DOHH2 (cell line): ENCODE measurements around the gene VSTM2B.

ENCODE experiments used
- H3F3A ChIP-seq: fragments of 200-600 bp; sonication (generic), shearing (Covaris generic); 2 replicates; pipeline ENCODE4 v1.6.0; 2016; ENCODE audit warnings: antibody characterized with exemption, mild to moderate bottlenecking; ENCODE audit not compliant: control insufficient read depth, insufficient read depth
- H3K27ac ChIP-seq: fragments of 200-600 bp; sonication (generic); 2 replicates; pipeline ENCODE4 v1.5.1; 2014; ENCODE audit warnings: low read depth, mild to moderate bottlenecking, low read length, moderate library complexity
- H3K27me3 ChIP-seq: fragments of 200-600 bp; sonication (generic); 2 replicates; pipeline ENCODE4 v1.6.1; 2014; ENCODE audit warnings: mild to moderate bottlenecking, low read length, mixed read lengths; ENCODE audit not compliant: control insufficient read depth
- H3K36me3 ChIP-seq: fragments of 200-600 bp; sonication (generic); 2 replicates; pipeline ENCODE4 v1.6.1; 2014; ENCODE audit warnings: mild to moderate bottlenecking, low read length, moderate library complexity, mixed read lengths; ENCODE audit not compliant: control insufficient read depth
- H3K4me1 ChIP-seq: fragments of 200-600 bp; sonication (generic); 2 replicates; pipeline ENCODE4 v1.6.1; 2014; ENCODE audit warnings: mild to moderate bottlenecking, low read length, mixed read lengths; ENCODE audit not compliant: control insufficient read depth
- H3K4me2 ChIP-seq: fragments of 200-600 bp; sonication (generic); 2 replicates; pipeline ENCODE4 v1.6.0; 2014; ENCODE audit warnings: mild to moderate bottlenecking, low read length, moderate library complexity
- H3K4me3 ChIP-seq: fragments of 200-600 bp; sonication (generic); 2 replicates; pipeline ENCODE4 v1.5.1; 2014; ENCODE audit warnings: mild to moderate bottlenecking, low read length, mixed read lengths
- H3K79me2 ChIP-seq: fragments of 200-600 bp; sonication (generic); 2 replicates; pipeline ENCODE4 v1.6.1; 2014; ENCODE audit warnings: mild to moderate bottlenecking, low read length, mixed read lengths; ENCODE audit not compliant: control insufficient read depth
- H3K9me2 ChIP-seq: fragments of 200-600 bp; sonication (generic); replicated peaks from 2 replicates; pipeline ENCODE4 v1.6.1; 2014; ENCODE audit warnings: mild to moderate bottlenecking, low read length, mixed read lengths; ENCODE audit not compliant: control insufficient read depth
- H3K9me3 ChIP-seq: fragments of 200-600 bp; sonication (generic); 2 replicates; pipeline ENCODE4 v1.6.1; 2014; ENCODE audit warnings: antibody characterized with exemption, low read length, mixed read lengths; ENCODE audit not compliant: control insufficient read depth, insufficient read depth
- H4K20me1 ChIP-seq: fragments of 200-600 bp; sonication (generic); 2 replicates; pipeline ENCODE4 v1.6.0; 2014; ENCODE audit warnings: low read depth, mild to moderate bottlenecking, antibody characterized with exemption, low read length, moderate library complexity; ENCODE audit not compliant: control insufficient read depth, insufficient read depth
- EZH2phosphoT487 ChIP-seq: fragments of 200-600 bp; sonication (generic); IDR thresholded peaks from 2 replicates; pipeline ENCODE4 v1.6.1; 2017; ENCODE audit warnings: borderline replicate concordance, mild to moderate bottlenecking, antibody characterized with exemption, low read length, moderate library complexity, mixed read lengths
- TF ChIP-seq, protein P1 (sequence below): fragments of 200-600 bp; sonication (generic); IDR thresholded peaks from one replicate; pipeline ENCODE4 v1.5.1; 2014; ENCODE audit warnings: antibody characterized with exemption, mild to moderate bottlenecking, low read depth, low read length; ENCODE audit not compliant: poor library complexity, severe bottlenecking

VSTM2B gene

DNA sequence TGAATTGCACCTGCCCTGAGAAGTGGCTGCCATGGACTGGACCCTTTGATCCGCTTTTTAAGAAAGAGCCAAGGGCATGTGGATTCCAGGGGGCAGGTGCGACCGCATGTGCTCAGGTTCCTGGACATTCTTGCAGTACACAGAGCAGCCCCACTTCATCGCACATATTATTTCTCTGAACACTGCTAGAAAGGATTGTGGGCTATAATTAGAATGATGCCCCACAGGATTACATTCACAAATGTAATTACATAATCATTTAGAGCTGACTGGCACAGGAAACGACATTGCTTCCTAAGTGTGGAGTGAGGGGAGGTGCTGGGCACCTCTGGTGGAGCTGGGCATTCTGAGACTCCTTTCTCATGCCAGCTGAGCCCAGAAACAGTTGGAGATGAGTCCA lies 37.5 kb upstream of the VSTM2B start:
- H3K36me3 ChIP-seq = no peaks in the 10 kb centered on the region
- H3K4me2 ChIP-seq = no peak overlapping the region
- peaks cover 11% of the 10 kb centered on the region for H3K27me3 ChIP-seq

DNA sequence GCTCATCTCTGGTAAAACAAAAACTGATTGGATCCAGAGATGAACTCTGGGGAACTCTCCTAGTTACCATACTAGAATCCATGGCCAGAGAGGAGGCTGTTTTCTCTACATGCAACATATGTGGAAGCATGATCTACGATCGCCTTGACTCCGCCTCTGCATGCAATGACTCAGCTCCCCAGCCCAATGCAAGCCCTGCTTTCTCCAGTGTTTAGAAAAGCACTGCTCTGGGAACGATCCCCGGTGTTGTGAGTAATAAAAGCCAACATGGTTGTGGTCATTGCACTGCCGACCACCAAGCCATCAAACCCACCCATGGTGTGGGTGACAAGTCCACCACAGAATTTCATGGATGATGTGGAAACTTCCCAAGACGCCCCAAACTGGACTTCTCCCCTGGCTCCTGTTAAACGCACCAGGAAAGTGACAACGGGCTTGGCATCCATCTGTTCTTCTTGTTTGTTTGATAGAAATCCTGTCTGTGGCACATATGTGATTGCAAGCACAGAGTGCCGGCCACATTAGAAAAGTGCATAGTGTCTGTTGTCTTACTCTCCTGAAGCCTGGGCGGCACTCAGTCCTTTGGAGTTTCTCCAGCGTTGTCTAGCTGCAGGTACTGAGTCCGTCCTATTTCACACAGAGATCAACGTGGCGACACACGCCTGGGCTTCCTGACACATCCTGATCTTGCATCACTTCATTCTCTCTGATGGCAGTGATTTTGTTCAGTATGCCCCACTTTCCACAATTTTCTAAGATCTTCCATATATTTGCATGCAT lies 36.4 kb upstream of the VSTM2B start:
- Histone ChIP-seq H4K20me1 (no peaks in the 10 kb centered on the region), H3K9me3 (no peaks in the 10 kb centered on the region), H3K79me2 (no peaks in the 10 kb centered on the region), H3F3A (no peaks in the 10 kb centered on the region), H3K4me3 (no peak overlapping the region), H3K36me3 (no peaks in the 10 kb centered on the region), H3K9me2 (no peaks in the 10 kb centered on the region), H3K27me3 (peaks cover 11% of the 10 kb centered on the region), H3K4me1 (no peaks in the 10 kb centered on the region), H3K4me2 (no peak overlapping the region), H3K27ac (no peak overlapping the region)
- TF ChIP-seq, protein P1, sequence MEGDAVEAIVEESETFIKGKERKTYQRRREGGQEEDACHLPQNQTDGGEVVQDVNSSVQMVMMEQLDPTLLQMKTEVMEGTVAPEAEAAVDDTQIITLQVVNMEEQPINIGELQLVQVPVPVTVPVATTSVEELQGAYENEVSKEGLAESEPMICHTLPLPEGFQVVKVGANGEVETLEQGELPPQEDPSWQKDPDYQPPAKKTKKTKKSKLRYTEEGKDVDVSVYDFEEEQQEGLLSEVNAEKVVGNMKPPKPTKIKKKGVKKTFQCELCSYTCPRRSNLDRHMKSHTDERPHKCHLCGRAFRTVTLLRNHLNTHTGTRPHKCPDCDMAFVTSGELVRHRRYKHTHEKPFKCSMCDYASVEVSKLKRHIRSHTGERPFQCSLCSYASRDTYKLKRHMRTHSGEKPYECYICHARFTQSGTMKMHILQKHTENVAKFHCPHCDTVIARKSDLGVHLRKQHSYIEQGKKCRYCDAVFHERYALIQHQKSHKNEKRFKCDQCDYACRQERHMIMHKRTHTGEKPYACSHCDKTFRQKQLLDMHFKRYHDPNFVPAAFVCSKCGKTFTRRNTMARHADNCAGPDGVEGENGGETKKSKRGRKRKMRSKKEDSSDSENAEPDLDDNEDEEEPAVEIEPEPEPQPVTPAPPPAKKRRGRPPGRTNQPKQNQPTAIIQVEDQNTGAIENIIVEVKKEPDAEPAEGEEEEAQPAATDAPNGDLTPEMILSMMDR = no peak
- no peak for TF ChIP-seq EZH2phosphoT487

More for the DNA sequence above, 37.5 kb upstream of the VSTM2B start:
- H3K9me3 ChIP-seq = no peaks in the 10 kb centered on the region
- H3K79me2 ChIP-seq = no peaks in the 10 kb centered on the region
- no peaks in the 10 kb centered on the region for H3K4me1 ChIP-seq
- no peaks in the 10 kb centered on the region for H3F3A ChIP-seq
- no peaks in the 10 kb centered on the region for H4K20me1 ChIP-seq
- H3K4me3 ChIP-seq = no peak overlapping the region
- no peak for TF ChIP-seq EZH2phosphoT487
- TF ChIP-seq, protein P1 = no peak
- no peaks in the 10 kb centered on the region for H3K9me2 ChIP-seq
- no peak overlapping the region for H3K27ac ChIP-seq

DNA sequence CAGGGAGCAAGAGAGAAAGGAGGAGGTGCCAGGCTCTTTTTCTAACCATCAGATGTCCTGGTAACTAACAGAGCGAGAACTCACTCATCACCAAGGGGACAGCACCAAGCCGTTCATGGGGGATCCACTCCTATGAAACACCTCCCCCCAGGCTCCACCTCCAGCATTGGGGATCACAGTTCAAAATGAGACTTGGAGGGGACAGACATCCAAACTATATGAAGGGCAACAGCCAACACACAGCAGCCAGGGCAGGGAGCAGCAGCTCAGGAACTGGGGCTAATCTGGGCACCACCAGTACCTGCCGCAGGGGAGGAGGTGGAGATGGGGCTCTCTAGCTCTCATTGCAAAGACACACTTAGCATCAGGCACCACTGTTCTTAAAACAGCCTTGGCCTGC lies 34.3 kb upstream of the VSTM2B start:
- no peak overlapping the region for H3K27ac ChIP-seq
- H3K27me3 ChIP-seq = peaks cover 11% of the 10 kb centered on the region
- H3K4me2 ChIP-seq = no peak overlapping the region
- no peaks in the 10 kb centered on the region for H3K4me1 ChIP-seq
- no peaks in the 10 kb centered on the region for H3K36me3 ChIP-seq
- no peaks in the 10 kb centered on the region for H3K79me2 ChIP-seq
- no peaks in the 10 kb centered on the region for H3F3A ChIP-seq
- H3K9me3 ChIP-seq = no peaks in the 10 kb centered on the region
- no peaks in the 10 kb centered on the region for H4K20me1 ChIP-seq
- TF ChIP-seq, protein P1 = no peak
- no peak for TF ChIP-seq EZH2phosphoT487
- H3K9me2 ChIP-seq = no peaks in the 10 kb centered on the region
- no peak overlapping the region for H3K4me3 ChIP-seq
